Measurements from ENCODE around the gene UMPS.

- TF ChIP-seq CTCF (IDR thresholded peaks at IDR 0.05) (no peak), EZH2 (IDR thresholded peaks at IDR 0.05) (no peak), EZH2phosphoT487 (IDR thresholded peaks at IDR 0.05) (no peak)
These were observed 32.4 kb downstream of the UMPS start for GRCh38 chr3:124762661-124763011.
